B cell (primary cell): Measurements from ENCODE around the gene ATP5ME. TPM values are rescaled to one million over a fixed set of nuclear protein-coding genes. Genes with fewer than 3 reads are reported as not detected.
"Not testable (repeated sequence)": the region's sequence is repeated elsewhere in the genome, so short reads cannot be mapped to it uniquely, and the experiment has no call there.

ENCODE experiments used
- ATAC-seq: fragments of 200-7000 bp; cut with Tn5 transposase; one replicate; pipeline ENCODE4 v1.10.0; 2021; ENCODE audit warnings: low read depth, mild to moderate bottlenecking, moderate number of reproducible peaks, moderate library complexity
- CTCF ChIA-PET: fragments of 350-600 bp; sonication (Branson Sonifier 250); formaldehyde crosslinking; loops from one replicate; lab custom pipeline; 2021; ENCODE audit warnings: antibody characterized with exemption, inconsistent platforms; lab: Charles Lee
- POLR2A ChIA-PET: fragments of 350-600 bp; sonication (Branson Sonifier 250); formaldehyde crosslinking; loops from one replicate; lab custom pipeline; 2021; ENCODE audit warnings: antibody characterized with exemption; lab: Charles Lee
- DNase-seq: peaks from one replicate; pipeline ENCODE4 v3.0.0; 2013
- H2AFZ ChIP-seq: 2 replicates; pipeline ENCODE4 v1.6.1; 2012; ENCODE audit warnings: mild to moderate bottlenecking, low read depth, low read length; ENCODE audit not compliant: insufficient read depth, poor library complexity, severe bottlenecking
- H3K27ac ChIP-seq, 2 donors: 1 replicate in 1 of 2; 2 replicates in 1 of 2; pipeline ENCODE4 v1.5.1; 2012 to 2013; ENCODE audit warnings: low read length in 2 of 2, mild to moderate bottlenecking in 2 of 2, moderate library complexity in 1 of 2
- H3K27me3 ChIP-seq, 4 experiments: fragments of 200-600 bp in 1 of 4; sonication (generic) in 1 of 4; replicated peaks in 1 of 4; 1 replicate in 2 of 4; 2 replicates in 2 of 4; pipeline versions ENCODE4 v1.6.1 to v1.7.0; 2013 to 2016; ENCODE audit warnings: low read length in 3 of 4, mild to moderate bottlenecking in 2 of 4, mixed read lengths in 1 of 4, moderate library complexity in 1 of 4; ENCODE audit not compliant: insufficient read depth in 4 of 4, control insufficient read depth in 3 of 4; ENCODE audit errors: control extremely low read depth in 1 of 4
- H3K36me3 ChIP-seq, 2 experiments: replicated peaks in 1 of 2; 1 replicate in 1 of 2; 2 replicates in 1 of 2; pipeline versions ENCODE4 v1.6.1 to v1.7.1; 2013; ENCODE audit warnings: low read length in 1 of 2; ENCODE audit not compliant: insufficient read depth in 2 of 2, control insufficient read depth in 1 of 2; ENCODE audit errors: control extremely low read depth in 1 of 2, extremely low read depth in 1 of 2
- H3K4me1 ChIP-seq, 2 donors: fragments of 200-600 bp in 1 of 2; sonication (generic) in 1 of 2; 1 replicate in 1 of 2; 2 replicates in 1 of 2; pipeline versions ENCODE4 v1.5.1 to v1.6.1; 2013 to 2017; ENCODE audit warnings: low read length in 2 of 2; ENCODE audit not compliant: control insufficient read depth in 2 of 2, insufficient read depth in 2 of 2
- H3K4me2 ChIP-seq: replicated peaks from 2 replicates; pipeline ENCODE3; 2012; ENCODE audit warnings: mild to moderate bottlenecking, low read depth, low read length; ENCODE audit not compliant: poor library complexity, severe bottlenecking
- H3K4me3 ChIP-seq, 5 experiments: fragments of 200-600 bp in 1 of 5; sonication (generic) in 1 of 5; 1 replicate in 3 of 5; 2 replicates in 2 of 5; pipeline versions ENCODE4 v1.5.1 to v1.7.0; 2011 to 2016; ENCODE audit warnings: low read length in 4 of 5, mild to moderate bottlenecking in 4 of 5, low read depth in 2 of 5, control low read depth in 1 of 5, moderate library complexity in 1 of 5; ENCODE audit not compliant: insufficient read depth in 1 of 5; ENCODE audit errors: control extremely low read depth in 1 of 5, extremely low read depth in 1 of 5
- H3K79me2 ChIP-seq: fragments of 200-600 bp; sonication (generic); one replicate; pipeline ENCODE4 v1.6.0; 2016; ENCODE audit warnings: low read length; ENCODE audit not compliant: control insufficient read depth, insufficient read depth
- H3K9ac ChIP-seq: fragments of 200-600 bp; sonication (generic); 2 replicates; pipeline ENCODE4 v1.6.1; 2017; ENCODE audit warnings: mild to moderate bottlenecking, low read length, moderate library complexity
- H3K9me3 ChIP-seq, 3 donors: one replicate each; pipeline versions ENCODE4 v1.6.1 to v1.7.1; 2013; ENCODE audit warnings: low read length in 2 of 3; ENCODE audit not compliant: control insufficient read depth in 2 of 3, insufficient read depth in 1 of 3; ENCODE audit errors: control extremely low read depth in 1 of 3
- H4K20me1 ChIP-seq: 2 replicates; pipeline ENCODE4 v1.6.0; 2012; ENCODE audit warnings: mild to moderate bottlenecking, low read length; ENCODE audit not compliant: insufficient read depth, control insufficient read depth, poor library complexity, severe bottlenecking
- H3K27ac Mint-ChIP-seq: one replicate; pipeline ENCODE4 v1.8.0; 2021; ENCODE audit warnings: mixed read lengths
- H3K27me3 Mint-ChIP-seq: one replicate; pipeline ENCODE4 v1.8.0; 2021; ENCODE audit warnings: mixed read lengths
- H3K4me1 Mint-ChIP-seq: one replicate; pipeline ENCODE4 v1.8.0; 2021; ENCODE audit warnings: mixed read lengths
- H3K4me3 Mint-ChIP-seq: one replicate; pipeline ENCODE4 v1.8.0; 2021; ENCODE audit warnings: mixed read lengths
- H3K9me3 Mint-ChIP-seq: one replicate; pipeline ENCODE4 v1.8.0; 2022; ENCODE audit warnings: mixed read lengths; ENCODE audit not compliant: insufficient read depth
- EZH2 ChIP-seq: IDR thresholded peaks from 2 replicates; pipeline ENCODE4 v1.6.1; 2012; ENCODE audit warnings: borderline replicate concordance, low read depth, mild to moderate bottlenecking, moderate library complexity, low read length; ENCODE audit not compliant: insufficient read depth, poor library complexity, severe bottlenecking
- WGBS: methylation state at CpG from one replicate; pipeline ENCODE4 v1.1.5; 2013; ENCODE audit warnings: missing lambda C conversion rate; ENCODE audit not compliant: insufficient coverage; 5-methylcytosine and 5-hydroxymethylcytosine counted together
- intact Hi-C: fragments of 100-400 bp; cut with micrococcal nuclease; formaldehyde crosslinking; loops from one replicate; pipeline ENCODE4 v1.10.0; 2022
- polyA plus RNA-seq: library from polyadenylated mRNA; depleted of rRNA; stranded (reverse); fragments of >200 nt; gene quantifications from 2 replicates; pipeline ENCODE4 v1.2.3, GENCODE V29; 2012
- total RNA-seq, 2 donors: library from RNA; stranded (reverse); fragments of 120-200 nt in 1 of 2; gene quantifications; 1 replicate in 1 of 2; 2 replicates in 1 of 2; pipeline versions ENCODE4 v1.2.3 to v1.2.4, GENCODE V29; 2013 to 2022
- TF ChIP-seq, protein P1 (sequence below): fragments of 200-600 bp; IDR thresholded peaks from one replicate; pipeline ENCODE4 v1.8.0; 2022; ENCODE audit warnings: antibody characterized with exemption, mild to moderate bottlenecking

The ATP5ME gene
- total and polyA plus RNA-seq, 2 donors (not counting 1 experiment from before 2014, with no cell fraction given) = 129 to 153 TPM

DNA sequence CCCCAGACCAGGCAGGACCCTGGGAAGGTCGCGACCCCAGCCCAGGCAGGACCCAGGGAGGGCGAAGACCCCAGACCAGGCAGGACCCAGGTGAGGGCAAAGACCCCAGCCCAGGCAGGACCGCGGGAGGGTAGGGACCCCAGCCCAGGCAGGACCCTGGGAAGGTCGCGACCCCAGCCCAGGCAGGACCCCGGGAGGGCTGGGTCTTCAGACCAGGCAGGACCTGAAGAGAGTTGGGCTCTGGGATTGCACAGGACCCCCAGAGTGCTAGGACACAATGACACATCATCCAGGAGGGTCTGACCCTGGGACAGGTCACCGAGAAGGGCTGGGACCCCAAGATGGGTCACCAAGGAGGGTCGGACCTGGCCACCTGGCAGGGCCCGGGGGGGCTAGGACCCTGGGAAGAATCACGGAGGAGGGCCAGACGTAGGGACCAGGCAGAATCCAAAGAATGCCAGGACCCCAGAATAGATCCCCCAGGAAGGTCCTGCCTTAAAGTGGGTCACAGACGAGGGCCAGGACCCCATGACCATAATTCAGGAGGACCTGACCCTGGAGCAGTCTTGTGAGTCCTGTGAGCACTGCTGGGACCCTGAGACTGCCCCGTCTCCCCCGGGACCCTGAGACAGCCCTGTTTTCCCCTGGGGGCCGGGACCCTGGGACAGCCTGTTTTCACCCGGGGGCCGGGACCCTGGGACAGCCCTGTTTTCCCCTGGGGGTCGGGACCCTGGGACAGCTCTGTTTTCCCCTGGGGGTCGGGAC, 32.9 kb upstream of the ATP5ME start:
- peaks cover 0 to 4% of the 10 kb centered on the region in 2 experiments for H3K36me3 ChIP-seq
- ChIA-PET CTCF (no interaction called here), POLR2A (no interaction called here)
- peaks cover 17 to 30% of the 10 kb centered on the region in 2 donors for H3K4me1 ChIP-seq
- H3K4me3 Mint-ChIP-seq = peak overlapping the region; percentile 52
- no peak overlapping the region for H2AFZ ChIP-seq
- peaks cover 69% of the 10 kb centered on the region for H3K79me2 ChIP-seq
- peak overlapping the region; percentile 41 for H3K27ac Mint-ChIP-seq
- H3K4me3 ChIP-seq = peak overlapping the region in 1 of 5 experiments; percentile 19
- intact Hi-C loops = loop anchor here (10.0 kb wide), 1 partner anchor 228 kb away; the partner anchor contains the start of genes GAK and TMEM175
- H3K27me3 Mint-ChIP-seq = no peaks in the 10 kb centered on the region
- H3K9me3 ChIP-seq = no peaks in the 10 kb centered on the region
- peaks cover 41% of the 10 kb centered on the region for H4K20me1 ChIP-seq
- peak overlapping the region; percentile 97 for H3K9ac ChIP-seq
- no peak for TF ChIP-seq EZH2
- TF ChIP-seq, protein P1, sequence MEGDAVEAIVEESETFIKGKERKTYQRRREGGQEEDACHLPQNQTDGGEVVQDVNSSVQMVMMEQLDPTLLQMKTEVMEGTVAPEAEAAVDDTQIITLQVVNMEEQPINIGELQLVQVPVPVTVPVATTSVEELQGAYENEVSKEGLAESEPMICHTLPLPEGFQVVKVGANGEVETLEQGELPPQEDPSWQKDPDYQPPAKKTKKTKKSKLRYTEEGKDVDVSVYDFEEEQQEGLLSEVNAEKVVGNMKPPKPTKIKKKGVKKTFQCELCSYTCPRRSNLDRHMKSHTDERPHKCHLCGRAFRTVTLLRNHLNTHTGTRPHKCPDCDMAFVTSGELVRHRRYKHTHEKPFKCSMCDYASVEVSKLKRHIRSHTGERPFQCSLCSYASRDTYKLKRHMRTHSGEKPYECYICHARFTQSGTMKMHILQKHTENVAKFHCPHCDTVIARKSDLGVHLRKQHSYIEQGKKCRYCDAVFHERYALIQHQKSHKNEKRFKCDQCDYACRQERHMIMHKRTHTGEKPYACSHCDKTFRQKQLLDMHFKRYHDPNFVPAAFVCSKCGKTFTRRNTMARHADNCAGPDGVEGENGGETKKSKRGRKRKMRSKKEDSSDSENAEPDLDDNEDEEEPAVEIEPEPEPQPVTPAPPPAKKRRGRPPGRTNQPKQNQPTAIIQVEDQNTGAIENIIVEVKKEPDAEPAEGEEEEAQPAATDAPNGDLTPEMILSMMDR = no peak
- peak overlapping the region in 1 of 2 donors; percentile 41 for H3K27ac ChIP-seq
- H3K9me3 Mint-ChIP-seq = no peaks in the 10 kb centered on the region
- H3K4me2 ChIP-seq = peak overlapping the region; percentile 57
- peaks cover 29% of the 10 kb centered on the region for H3K4me1 Mint-ChIP-seq
- DNase-seq (no peak), ATAC-seq (no peak)
- 86% methylated on average over 19 of the region's 21 CpGs for WGBS
- no peaks in the 10 kb centered on the region for H3K27me3 ChIP-seq

GRCh38 chr4:706083-706633, 32.1 kb upstream of the ATP5ME start:
- H3K9me3 Mint-ChIP-seq, H3K4me3 Mint-ChIP-seq, CTCF ChIA-PET, DNase-seq, H3K36me3 ChIP-seq, ATAC-seq, H3K27ac Mint-ChIP-seq, H3K9me3 ChIP-seq, H3K27me3 Mint-ChIP-seq, H3K27me3 ChIP-seq: not testable (repeated sequence)
- Histone ChIP-seq H3K4me1 (peaks cover 17 to 30% of the 10 kb centered on the region in 2 donors), H3K4me3 (peak overlapping the region in 4 of 5 experiments; percentile 73 to 90 (median 82)), H3K4me2 (peak overlapping the region; percentile 99), H3K79me2 (peaks cover 62% of the 10 kb centered on the region), H3K27ac (peak overlapping the region; percentile 16 to 91), H2AFZ (peak overlapping the region; percentile 88), H3K9ac (peak overlapping the region; percentile 97), H4K20me1 (peaks cover 40% of the 10 kb centered on the region)
- intact Hi-C loops = loop anchor here (10.0 kb wide), 1 partner anchor 229 kb away; the partner anchor contains the start of genes GAK and TMEM175
- POLR2A ChIA-PET = interaction anchor here (0.6 kb wide), 1 partner anchor 207 kb away, joined by 7 read pairs; the partner anchor contains the start of genes PIGG and ZNF721
- peaks cover 29% of the 10 kb centered on the region for H3K4me1 Mint-ChIP-seq
- 4% methylated on average over 21 of the region's 21 CpGs for WGBS
